ENCODE measurements around the gene CYRIA. TPM values are rescaled to one million over a fixed set of nuclear protein-coding genes. Genes with fewer than 3 reads are reported as not detected.

The CYRIA gene
- total RNA-seq, 1 donor from 2014 or later = 1.0 TPM

DNA sequence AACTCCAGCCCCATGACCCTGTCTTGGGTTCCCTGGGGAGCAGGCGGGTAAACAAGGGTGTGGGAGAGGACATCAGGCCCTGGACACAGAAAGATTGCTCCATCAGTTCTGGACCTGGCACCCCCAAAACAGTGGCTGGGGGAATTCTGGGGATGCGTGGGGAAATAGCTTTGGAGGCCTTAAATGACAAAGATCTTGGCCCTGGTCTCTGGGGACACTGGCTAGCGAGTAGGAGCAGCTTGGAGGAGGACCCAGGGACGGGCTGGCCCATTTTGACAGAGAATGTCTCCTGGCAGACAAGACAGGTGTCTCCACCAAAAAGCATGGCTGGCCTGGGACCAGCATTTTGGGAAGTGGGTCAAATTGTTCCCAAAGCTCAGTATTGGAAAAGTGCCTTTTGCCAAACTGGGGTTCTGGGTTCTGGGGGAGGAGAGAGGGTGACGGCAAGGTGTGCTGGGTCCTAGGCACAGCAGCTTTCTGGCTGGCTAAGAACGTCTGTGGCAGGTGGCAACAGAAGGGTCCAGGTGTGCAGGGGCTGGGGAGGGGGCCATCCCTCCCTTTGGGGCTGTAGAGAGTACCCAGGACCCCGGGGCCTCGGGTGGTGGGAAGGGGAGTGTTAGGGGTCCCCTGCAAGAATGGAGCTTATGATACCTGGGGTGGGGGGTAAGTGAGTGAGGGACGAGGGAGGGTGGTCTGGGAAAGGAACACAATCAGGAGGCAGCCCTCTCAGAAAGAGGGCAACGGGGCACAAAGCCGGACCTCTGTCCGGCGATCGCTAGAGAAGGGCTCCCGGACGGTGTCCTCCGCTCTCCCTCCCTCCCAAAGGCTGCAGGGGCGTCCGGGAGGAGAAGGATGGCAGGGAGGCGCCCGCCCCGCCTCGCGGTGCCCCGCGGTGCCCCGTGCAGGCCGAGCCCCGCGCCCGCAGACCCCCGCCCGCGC, 556 bp downstream of the CYRIA start:
- H3K27ac Mint-ChIP-seq = no peak overlapping the region

DNA sequence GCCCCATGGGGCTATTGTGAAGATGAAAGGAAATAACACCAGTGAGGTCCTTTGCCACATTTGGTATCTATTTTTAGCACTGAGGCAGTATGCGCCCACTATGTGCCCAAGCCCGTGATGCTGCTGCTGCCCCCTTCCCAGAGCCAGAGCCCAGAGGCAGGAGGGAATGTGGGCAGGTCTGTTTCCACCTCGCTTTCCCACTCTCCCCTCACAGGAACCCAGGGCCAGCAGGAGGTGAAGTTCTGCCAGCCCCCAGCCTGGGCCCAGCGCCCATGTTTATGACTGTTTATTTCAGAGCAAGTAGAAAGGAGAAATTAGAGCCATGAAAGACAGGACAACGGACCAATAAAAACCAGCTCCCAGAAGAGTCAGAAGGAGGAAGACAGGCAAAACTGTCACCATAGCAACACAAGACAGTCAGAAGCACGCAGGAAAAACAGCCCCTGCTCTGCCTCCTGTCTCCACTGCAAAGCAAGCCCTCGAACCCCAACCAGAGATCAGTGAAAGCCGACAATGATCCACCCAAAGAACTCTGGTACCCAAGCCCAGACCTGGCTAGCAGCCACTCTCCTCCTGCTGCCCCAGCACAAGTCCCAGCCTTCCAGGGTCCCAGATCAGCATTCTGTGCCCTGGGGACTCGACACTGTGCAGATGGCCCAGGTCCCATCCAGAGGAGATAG, 1.4 kb downstream of the CYRIA start:
- Histone ChIP-seq H3K9me3 (ENCODE audit: low read depth) (no peaks in the 10 kb centered on the region), H2AFZ (replicated peaks) (no peak overlapping the region), H3K4me2 (no peak overlapping the region), H3K79me2 (ENCODE audit: low read depth) (no peaks in the 10 kb centered on the region), H3K4me3 (no peak overlapping the region), H4K20me1 (ENCODE audit: low read depth) (peaks cover 9% of the 10 kb centered on the region), H3K27me3 (peaks cover 54% of the 10 kb centered on the region), H3F3A (ENCODE audit: low read depth) (peaks cover 5% of the 10 kb centered on the region), H3K36me3 (no peaks in the 10 kb centered on the region), H3K27ac (no peak overlapping the region), H3K4me1 (peaks cover 4% of the 10 kb centered on the region), H3K9ac (no peak overlapping the region)
- peak overlapping the region; percentile 92 for H3K27ac Mint-ChIP-seq
- H3K27me3 Mint-ChIP-seq (ENCODE audit: insufficient read depth, low read depth) = peaks cover 21% of the 10 kb centered on the region
- H3K9me3 Mint-ChIP-seq = no peaks in the 10 kb centered on the region
- H3K4me1 Mint-ChIP-seq = peaks cover 40% of the 10 kb centered on the region
- DNase-seq (ENCODE audit: low spot score) = peak; percentile 37
- no peaks in the 10 kb centered on the region for H3K36me3 Mint-ChIP-seq
- no peak for TF ChIP-seq EZH2phosphoT487 (IDR thresholded peaks at IDR 0.05)
- TF ChIP-seq, protein P1, sequence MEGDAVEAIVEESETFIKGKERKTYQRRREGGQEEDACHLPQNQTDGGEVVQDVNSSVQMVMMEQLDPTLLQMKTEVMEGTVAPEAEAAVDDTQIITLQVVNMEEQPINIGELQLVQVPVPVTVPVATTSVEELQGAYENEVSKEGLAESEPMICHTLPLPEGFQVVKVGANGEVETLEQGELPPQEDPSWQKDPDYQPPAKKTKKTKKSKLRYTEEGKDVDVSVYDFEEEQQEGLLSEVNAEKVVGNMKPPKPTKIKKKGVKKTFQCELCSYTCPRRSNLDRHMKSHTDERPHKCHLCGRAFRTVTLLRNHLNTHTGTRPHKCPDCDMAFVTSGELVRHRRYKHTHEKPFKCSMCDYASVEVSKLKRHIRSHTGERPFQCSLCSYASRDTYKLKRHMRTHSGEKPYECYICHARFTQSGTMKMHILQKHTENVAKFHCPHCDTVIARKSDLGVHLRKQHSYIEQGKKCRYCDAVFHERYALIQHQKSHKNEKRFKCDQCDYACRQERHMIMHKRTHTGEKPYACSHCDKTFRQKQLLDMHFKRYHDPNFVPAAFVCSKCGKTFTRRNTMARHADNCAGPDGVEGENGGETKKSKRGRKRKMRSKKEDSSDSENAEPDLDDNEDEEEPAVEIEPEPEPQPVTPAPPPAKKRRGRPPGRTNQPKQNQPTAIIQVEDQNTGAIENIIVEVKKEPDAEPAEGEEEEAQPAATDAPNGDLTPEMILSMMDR (IDR thresholded peaks at IDR 0.05) = no peak
- no peak for TF ChIP-seq EZH2 (IDR thresholded peaks at IDR 0.05)
- peak overlapping the region; percentile 90 for H3K4me3 Mint-ChIP-seq

More for the DNA sequence above, 556 bp downstream of the CYRIA start:
- DNase-seq (ENCODE audit: low spot score) = no peak
- Histone ChIP-seq H3F3A (ENCODE audit: low read depth) (peaks cover 5% of the 10 kb centered on the region), H3K27ac (no peak overlapping the region), H3K79me2 (ENCODE audit: low read depth) (no peaks in the 10 kb centered on the region), H3K9me3 (ENCODE audit: low read depth) (no peaks in the 10 kb centered on the region), H3K4me2 (peak overlapping the region; percentile 95), H2AFZ (replicated peaks) (peak overlapping the region; percentile 65), H3K27me3 (peaks cover 54% of the 10 kb centered on the region), H4K20me1 (ENCODE audit: low read depth) (peaks cover 9% of the 10 kb centered on the region), H3K4me1 (peaks cover 4% of the 10 kb centered on the region), H3K36me3 (no peaks in the 10 kb centered on the region), H3K9ac (no peak overlapping the region), H3K4me3 (peak overlapping the region; percentile 59)
- Mint-ChIP-seq H3K36me3 (no peaks in the 10 kb centered on the region), H3K4me3 (peak overlapping the region; percentile 90), H3K9me3 (no peaks in the 10 kb centered on the region), H3K4me1 (peaks cover 46% of the 10 kb centered on the region), H3K27me3 (ENCODE audit: insufficient read depth, low read depth) (peaks cover 21% of the 10 kb centered on the region)
- TF ChIP-seq, protein P1 (IDR thresholded peaks at IDR 0.05) = no peak
- TF ChIP-seq EZH2phosphoT487 (IDR thresholded peaks at IDR 0.05) (no peak), EZH2 (IDR thresholded peaks at IDR 0.05) (no peak)

DNA sequence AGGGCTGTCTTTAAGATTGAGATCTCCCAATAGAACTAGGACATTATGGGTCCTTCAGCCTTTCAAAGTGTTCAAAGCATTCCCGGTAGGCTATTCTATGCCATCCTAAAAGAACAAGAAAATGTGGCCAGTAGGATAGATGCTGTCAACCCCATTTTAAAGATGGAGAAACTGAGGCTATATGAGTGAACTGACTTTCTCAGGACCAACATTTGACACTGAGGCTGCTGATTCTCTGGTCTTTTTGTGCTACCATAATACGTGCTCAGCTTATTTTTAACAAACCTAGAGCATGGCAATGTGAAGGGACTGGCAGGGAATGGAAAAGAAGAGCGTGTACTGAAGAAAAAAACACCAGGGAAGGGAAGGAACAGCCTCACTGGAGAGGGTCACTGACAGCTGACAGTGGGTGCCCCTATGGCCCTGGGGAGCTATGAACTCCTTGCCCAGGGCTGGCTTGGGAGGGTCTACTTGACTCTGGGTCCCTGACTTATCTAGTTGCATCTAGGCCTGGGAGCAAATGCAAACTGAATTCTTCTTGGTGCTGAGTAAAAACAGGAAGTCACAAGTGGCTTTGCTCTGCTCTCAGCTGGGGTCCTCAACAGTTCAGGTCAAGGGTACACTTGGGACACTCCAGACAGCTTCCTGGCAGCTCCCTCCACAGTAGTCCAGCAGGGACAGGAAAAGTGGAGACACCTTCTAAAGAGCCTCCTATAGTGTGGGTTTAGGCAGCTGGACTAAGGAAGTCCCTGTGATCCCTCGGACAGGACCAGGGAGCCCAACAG, 2.3 kb downstream of the CYRIA start:
- Histone ChIP-seq H3K79me2 (ENCODE audit: low read depth) (no peaks in the 10 kb centered on the region), H3K9me3 (ENCODE audit: low read depth) (no peaks in the 10 kb centered on the region), H3K4me1 (peaks cover 4% of the 10 kb centered on the region), H3F3A (ENCODE audit: low read depth) (peaks cover 5% of the 10 kb centered on the region), H3K4me2 (no peak overlapping the region), H3K27ac (no peak overlapping the region), H3K4me3 (no peak overlapping the region), H3K27me3 (peaks cover 54% of the 10 kb centered on the region), H3K36me3 (no peaks in the 10 kb centered on the region), H4K20me1 (ENCODE audit: low read depth) (peaks cover 9% of the 10 kb centered on the region), H3K9ac (no peak overlapping the region), H2AFZ (replicated peaks) (no peak overlapping the region)
- H3K27me3 Mint-ChIP-seq (ENCODE audit: insufficient read depth, low read depth) = peaks cover 23% of the 10 kb centered on the region
- H3K36me3 Mint-ChIP-seq = no peaks in the 10 kb centered on the region
- TF ChIP-seq EZH2phosphoT487 (IDR thresholded peaks at IDR 0.05) = no peak
- TF ChIP-seq, protein P1 (IDR thresholded peaks at IDR 0.05) = no peak
- no peak for TF ChIP-seq EZH2 (IDR thresholded peaks at IDR 0.05)
- no peak for DNase-seq (ENCODE audit: low spot score)
- no peak overlapping the region for H3K27ac Mint-ChIP-seq
- no peaks in the 10 kb centered on the region for H3K9me3 Mint-ChIP-seq
- no peak overlapping the region for H3K4me3 Mint-ChIP-seq
- peaks cover 31% of the 10 kb centered on the region for H3K4me1 Mint-ChIP-seq

Measured in neural progenitor cell (in vitro differentiated cells).